Subcutaneous adipose tissue (tissue), 4 donors: ENCODE measurements around the gene STK11IP. TPM values are rescaled to one million over a fixed set of nuclear protein-coding genes. Genes with fewer than 3 reads are reported as not detected.

ENCODE experiments used
- CTCF ChIP-seq: fragments of 450-650 bp; IDR thresholded peaks from one replicate; pipeline ENCODE4 v1.5.1; 2016; ENCODE audit warnings: low read depth, mild to moderate bottlenecking, control low read depth, antibody characterized with exemption, moderate library complexity
- total RNA-seq, 4 donors: library from RNA; depleted of rRNA; stranded (reverse); fragments of >200 nt; gene quantifications; one replicate each; pipeline ENCODE4 v1.1.0, GENCODE V29; 2016

The STK11IP gene
- total RNA-seq, 4 donors from 2014 or later = 5.4 to 20.5 (median 10.4) TPM

GRCh38 chr2:219560037-219560892 is 37.4 kb upstream of the STK11IP start:
- TF ChIP-seq CTCF = no peak

GRCh38 chr2:219560893-219561178 is 36.8 kb upstream of the STK11IP start:
- no peak for TF ChIP-seq CTCF

- TF ChIP-seq CTCF = no peak
Observed at GRCh38 chr2:219561179-219562048, 36.2 kb upstream of the STK11IP start.

GRCh38 chr2:219562049-219563020 is 35.3 kb upstream of the STK11IP start:
- no peak for TF ChIP-seq CTCF

GRCh38 chr2:219563271-219563928 is 34.3 kb upstream of the STK11IP start:
- no peak for TF ChIP-seq CTCF

- no peak for TF ChIP-seq CTCF
Observed at GRCh38 chr2:219565130-219566080, 32.3 kb upstream of the STK11IP start.
